MM.1S (cell line): ENCODE measurements around the gene NFYB.

Experiments
- DNase-seq: peaks from one replicate; pipeline ENCODE4 v3.0.0-alpha.2; 2015
- H2AFZ ChIP-seq: fragments of 300-600 bp; sonication (generic); 2 replicates; pipeline ENCODE4 v1.6.0; 2016; ENCODE audit warnings: antibody characterized with exemption, low read length
- H3F3A ChIP-seq: fragments of 300-600 bp; sonication (generic); 2 replicates; pipeline ENCODE4 v1.6.1; 2016; ENCODE audit warnings: mild to moderate bottlenecking, antibody characterized with exemption, low read length, moderate library complexity, mixed read lengths; ENCODE audit not compliant: insufficient read depth
- H3K27ac ChIP-seq: fragments of 300-600 bp; sonication (generic); 2 replicates; pipeline ENCODE4 v1.5.1; 2016; ENCODE audit warnings: mild to moderate bottlenecking, low read length
- H3K27me3 ChIP-seq: fragments of 300-600 bp; sonication (generic); replicated peaks from 2 replicates; pipeline ENCODE4 v1.6.0; 2016; ENCODE audit warnings: low read length; ENCODE audit not compliant: insufficient read depth
- H3K36me3 ChIP-seq: fragments of 300-600 bp; sonication (generic); replicated peaks from 2 replicates; pipeline ENCODE4 v1.6.1; 2016; ENCODE audit warnings: mild to moderate bottlenecking, low read length, mixed read lengths; ENCODE audit not compliant: insufficient read depth
- H3K4me1 ChIP-seq: fragments of 300-600 bp; sonication (generic); 2 replicates; pipeline ENCODE4 v1.6.1; 2016; ENCODE audit warnings: low read length, mixed read lengths
- H3K4me2 ChIP-seq: fragments of 300-600 bp; sonication (generic); 2 replicates; pipeline ENCODE4 v1.6.0; 2016; ENCODE audit warnings: low read depth, low read length
- H3K4me3 ChIP-seq: fragments of 300-600 bp; sonication (generic); 2 replicates; pipeline ENCODE4 v1.5.1; 2016; ENCODE audit warnings: low read length, mixed read lengths
- H3K79me2 ChIP-seq: fragments of 300-600 bp; sonication (generic); 2 replicates; pipeline ENCODE4 v1.6.1; 2016; ENCODE audit warnings: mixed run types, low read length, mixed read lengths
- H3K9ac ChIP-seq: fragments of 300-600 bp; sonication (generic); 2 replicates; pipeline ENCODE4 v1.6.1; 2016; ENCODE audit warnings: low read length, mixed read lengths
- H3K9me2 ChIP-seq: fragments of 300-600 bp; sonication (generic); replicated peaks from 2 replicates; pipeline ENCODE4 v1.6.1; 2016; ENCODE audit warnings: mild to moderate bottlenecking, low read length, mixed read lengths; ENCODE audit not compliant: insufficient read depth
- H3K9me3 ChIP-seq: fragments of 300-600 bp; sonication (generic); replicated peaks from 2 replicates; pipeline ENCODE4 v1.6.1; 2016; ENCODE audit warnings: mild to moderate bottlenecking, low read length, mixed read lengths; ENCODE audit not compliant: insufficient read depth
- H4K20me1 ChIP-seq: fragments of 300-600 bp; sonication (generic); 2 replicates; pipeline ENCODE4 v1.6.1; 2016; ENCODE audit warnings: mild to moderate bottlenecking, low read length, moderate library complexity, mixed read lengths; ENCODE audit not compliant: insufficient read depth
- CTCF ChIP-seq: fragments of 300-600 bp; sonication (generic); IDR thresholded peaks from 2 replicates; pipeline ENCODE4 v1.5.1; 2016; ENCODE audit warnings: antibody characterized with exemption, low read length, mixed read lengths
- EZH2 ChIP-seq: fragments of 300-600 bp; sonication (generic); optimal IDR thresholded peaks from 2 replicates; pipeline ENCODE3; 2017; ENCODE audit warnings: low read depth, mild to moderate bottlenecking, antibody characterized with exemption, low read length, mixed read lengths
- EZH2phosphoT487 ChIP-seq: fragments of 300-600 bp; sonication (generic); IDR thresholded peaks from 2 replicates; pipeline ENCODE4 v1.6.1; 2018; ENCODE audit warnings: antibody characterized with exemption, low read length

Gene NFYB

GRCh38 chr12:104155711-104156555 is 17.9 kb upstream of the NFYB start:
- no peaks in the 10 kb centered on the region for H3K79me2 ChIP-seq
- no peak overlapping the region for H2AFZ ChIP-seq
- no peak for DNase-seq
- no peak overlapping the region for H3K4me3 ChIP-seq
- H3K4me2 ChIP-seq, result no peak overlapping the region
- no peaks in the 10 kb centered on the region for H3K9me2 ChIP-seq
- TF ChIP-seq EZH2 (no peak), CTCF (no peak), EZH2phosphoT487 (no peak)
- H3K9me3 ChIP-seq, result no peaks in the 10 kb centered on the region
- no peaks in the 10 kb centered on the region for H3K4me1 ChIP-seq
- H3K36me3 ChIP-seq, result no peaks in the 10 kb centered on the region
- no peak overlapping the region for H3K9ac ChIP-seq
- no peaks in the 10 kb centered on the region for H3F3A ChIP-seq
- H4K20me1 ChIP-seq, result no peaks in the 10 kb centered on the region
- no peaks in the 10 kb centered on the region for H3K27me3 ChIP-seq
- no peak overlapping the region for H3K27ac ChIP-seq

- Histone ChIP-seq H3K4me1 (no peaks in the 10 kb centered on the region), H3F3A (no peaks in the 10 kb centered on the region), H4K20me1 (no peaks in the 10 kb centered on the region), H3K9me2 (no peaks in the 10 kb centered on the region), H3K9ac (no peak overlapping the region), H3K27ac (no peak overlapping the region), H3K36me3 (no peaks in the 10 kb centered on the region), H2AFZ (no peak overlapping the region), H3K79me2 (no peaks in the 10 kb centered on the region), H3K27me3 (no peaks in the 10 kb centered on the region), H3K4me3 (no peak overlapping the region), H3K4me2 (no peak overlapping the region), H3K9me3 (no peaks in the 10 kb centered on the region)
- no peak for TF ChIP-seq EZH2
- no peak for TF ChIP-seq CTCF
- TF ChIP-seq EZH2phosphoT487, result no peak
- DNase-seq, result no peak
These were observed 16.8 kb upstream of the NFYB start for GRCh38 chr12:104154806-104155205.

GRCh38 chr12:104154286-104154685 is 16.3 kb upstream of the NFYB start:
- Histone ChIP-seq H3K27me3 (no peaks in the 10 kb centered on the region), H3K36me3 (no peaks in the 10 kb centered on the region), H3K79me2 (no peaks in the 10 kb centered on the region), H3K9me2 (no peaks in the 10 kb centered on the region), H2AFZ (no peak overlapping the region), H4K20me1 (no peaks in the 10 kb centered on the region), H3F3A (no peaks in the 10 kb centered on the region), H3K4me2 (no peak overlapping the region), H3K4me3 (no peak overlapping the region), H3K9me3 (no peaks in the 10 kb centered on the region), H3K9ac (no peak overlapping the region), H3K4me1 (no peaks in the 10 kb centered on the region), H3K27ac (no peak overlapping the region)
- DNase-seq, result no peak
- TF ChIP-seq EZH2phosphoT487, result no peak
- no peak for TF ChIP-seq EZH2
- TF ChIP-seq CTCF, result no peak
